Muscle of leg (tissue), 11 donors: ENCODE data around the gene BACE2. TPM values are rescaled to one million over a fixed set of nuclear protein-coding genes. Genes with fewer than 3 reads are reported as not detected.

Source experiments
- DNase-seq: peaks from one replicate; pipeline ENCODE4 v3.0.0; 2013
- H3K27ac ChIP-seq: one replicate; pipeline ENCODE4 v1.5.1; 2013; ENCODE audit warnings: mild to moderate bottlenecking, low read length, control low read depth
- H3K27me3 ChIP-seq: one replicate; pipeline ENCODE4 v1.6.1; 2013; ENCODE audit warnings: low read length; ENCODE audit not compliant: control insufficient read depth, insufficient read depth
- H3K36me3 ChIP-seq: one replicate; pipeline ENCODE4 v1.6.1; 2013; ENCODE audit warnings: low read length; ENCODE audit not compliant: control insufficient read depth, insufficient read depth
- H3K4me1 ChIP-seq: one replicate; pipeline ENCODE4 v1.6.1; 2013; ENCODE audit warnings: low read length; ENCODE audit not compliant: control insufficient read depth, insufficient read depth
- H3K4me3 ChIP-seq: one replicate; pipeline ENCODE4 v1.5.1; 2013; ENCODE audit warnings: low read length, control low read depth
- H3K9me3 ChIP-seq: replicated peaks from 2 replicates; pipeline ENCODE4 v1.6.1; 2013; ENCODE audit warnings: low read depth, low read length; ENCODE audit not compliant: control insufficient read depth
- WGBS: methylation state at CpG from one replicate; pipeline ENCODE4 v1.1.5; 2013; ENCODE audit warnings: missing lambda C conversion rate; ENCODE audit not compliant: insufficient coverage; 5-methylcytosine and 5-hydroxymethylcytosine counted together
- polyA plus RNA-seq, 8 donors: library from polyadenylated mRNA; unstranded; fragments of 120-200 nt; gene quantifications; one replicate each; pipeline versions ENCODE4 v1.2.1 to v1.2.3, GENCODE V29; 2013; ENCODE audit warnings: inconsistent platforms in 1 of 8, low replicate concordance in 1 of 8; ENCODE audit not compliant: insufficient read length in 8 of 8, insufficient read depth in 1 of 8
- total RNA-seq: library from RNA; stranded (reverse); fragments of 120-200 nt; gene quantifications from one replicate; pipeline ENCODE4 v1.2.4, GENCODE V29; 2013

The BACE2 gene
- total and polyA plus RNA-seq, 9 donors = 28.6 to 56.1 (median 39.3) TPM

GRCh38 chr21:41220208-41220733, 52.3 kb downstream of the BACE2 start:
- Histone ChIP-seq H3K27ac (no peak overlapping the region), H3K4me1 (peaks cover 10% of the 10 kb centered on the region), H3K4me3 (no peak overlapping the region), H3K27me3 (no peaks in the 10 kb centered on the region), H3K36me3 (no peaks in the 10 kb centered on the region), H3K9me3 (no peaks in the 10 kb centered on the region)
- no peak for DNase-seq
- WGBS = no CpG with 5 or more reads among the region's 8 CpGs

- Histone ChIP-seq H3K36me3 (peaks cover 9% of the 10 kb centered on the region), H3K27me3 (no peaks in the 10 kb centered on the region), H3K9me3 (no peaks in the 10 kb centered on the region), H3K4me1 (peaks cover 3% of the 10 kb centered on the region), H3K27ac (no peak overlapping the region), H3K4me3 (no peak overlapping the region)
- WGBS = 89% methylated on average over 18 of the region's 19 CpGs
- no peak for DNase-seq
These were observed 54.5 kb downstream of the BACE2 start for GRCh38 chr21:41222247-41223068.

- Histone ChIP-seq H3K27ac (no peak overlapping the region), H3K27me3 (no peaks in the 10 kb centered on the region)
- 87% methylated on average over 7 of the region's 8 CpGs for WGBS
These were observed 58.9 kb downstream of the BACE2 start for GRCh38 chr21:41226853-41227252.

GRCh38 chr21:41227357-41228005, 59.5 kb downstream of the BACE2 start:
- Histone ChIP-seq H3K4me1 (no peaks in the 10 kb centered on the region), H3K27me3 (no peaks in the 10 kb centered on the region), H3K36me3 (peaks cover 20% of the 10 kb centered on the region), H3K4me3 (no peak overlapping the region), H3K27ac (no peak overlapping the region), H3K9me3 (no peaks in the 10 kb centered on the region)
- DNase-seq = no peak
- WGBS = 57% methylated on average over 2 of the region's 9 CpGs

More at GRCh38 chr21:41226853-41227252, 58.9 kb downstream of the BACE2 start:
- no peaks in the 10 kb centered on the region for H3K4me1 ChIP-seq
- peaks cover 20% of the 10 kb centered on the region for H3K36me3 ChIP-seq
- no peaks in the 10 kb centered on the region for H3K9me3 ChIP-seq
- no peak for DNase-seq
- H3K4me3 ChIP-seq = no peak overlapping the region

- H3K4me1 ChIP-seq = no peaks in the 10 kb centered on the region
- H3K27ac ChIP-seq = no peak overlapping the region
- H3K36me3 ChIP-seq = peaks cover 20% of the 10 kb centered on the region
- DNase-seq = no peak
- WGBS = 70% methylated on average over 3 of the region's 5 CpGs
- H3K27me3 ChIP-seq = no peaks in the 10 kb centered on the region
- H3K9me3 ChIP-seq = no peaks in the 10 kb centered on the region
- no peak overlapping the region for H3K4me3 ChIP-seq
These were observed 60.0 kb downstream of the BACE2 start for GRCh38 chr21:41228006-41228370.

GRCh38 chr21:41228492-41228891, 60.5 kb downstream of the BACE2 start:
- Histone ChIP-seq H3K9me3 (no peaks in the 10 kb centered on the region), H3K27ac (no peak overlapping the region), H3K4me3 (no peak overlapping the region), H3K4me1 (no peaks in the 10 kb centered on the region), H3K36me3 (peaks cover 20% of the 10 kb centered on the region), H3K27me3 (no peaks in the 10 kb centered on the region)
- WGBS = 100% methylated on average over 1 of the region's 5 CpGs
- no peak for DNase-seq

- 96% methylated on average over 4 of the region's 7 CpGs for WGBS
- no peaks in the 10 kb centered on the region for H3K27me3 ChIP-seq
- H3K36me3 ChIP-seq = peaks cover 20% of the 10 kb centered on the region
- H3K4me1 ChIP-seq = no peaks in the 10 kb centered on the region
- no peaks in the 10 kb centered on the region for H3K9me3 ChIP-seq
- no peak for DNase-seq
- H3K4me3 ChIP-seq = no peak overlapping the region
- H3K27ac ChIP-seq = no peak overlapping the region
These were observed 61.0 kb downstream of the BACE2 start for GRCh38 chr21:41228958-41229357.

GRCh38 chr21:41229509-41230248, 61.7 kb downstream of the BACE2 start:
- no peak for DNase-seq
- Histone ChIP-seq H3K27me3 (no peaks in the 10 kb centered on the region), H3K9me3 (no peaks in the 10 kb centered on the region), H3K27ac (no peak overlapping the region), H3K4me3 (no peak overlapping the region), H3K36me3 (peaks cover 20% of the 10 kb centered on the region), H3K4me1 (no peaks in the 10 kb centered on the region)
- 100% methylated on average over 6 of the region's 10 CpGs for WGBS

- no peak overlapping the region for H3K27ac ChIP-seq
- DNase-seq = no peak
- no peaks in the 10 kb centered on the region for H3K9me3 ChIP-seq
- peaks cover 20% of the 10 kb centered on the region for H3K36me3 ChIP-seq
- H3K4me1 ChIP-seq = no peaks in the 10 kb centered on the region
- H3K27me3 ChIP-seq = no peaks in the 10 kb centered on the region
- 87% methylated on average over 3 of the region's 4 CpGs for WGBS
- no peak overlapping the region for H3K4me3 ChIP-seq
These were observed 62.5 kb downstream of the BACE2 start for GRCh38 chr21:41230497-41230896.

- no peak overlapping the region for H3K4me3 ChIP-seq
- peaks cover 20% of the 10 kb centered on the region for H3K36me3 ChIP-seq
- no peak overlapping the region for H3K27ac ChIP-seq
- no peak for DNase-seq
- no peaks in the 10 kb centered on the region for H3K27me3 ChIP-seq
- no peaks in the 10 kb centered on the region for H3K9me3 ChIP-seq
- WGBS = 84% methylated on average over 6 of the region's 6 CpGs
- no peaks in the 10 kb centered on the region for H3K4me1 ChIP-seq
These were observed 63.1 kb downstream of the BACE2 start for GRCh38 chr21:41231060-41231459.
